GM23338 (cell line): Measurements from ENCODE around the gene PDE5A. TPM values are rescaled to one million over a fixed set of nuclear protein-coding genes. Genes with fewer than 3 reads are reported as not detected.

Source experiments
- ATAC-seq: fragments of 200-7000 bp; cut with Tn5 transposase; 3 replicates; pipeline ENCODE4 v1.9.1; 2020
- DNase-seq: peaks from one replicate; pipeline ENCODE4 v3.0.0-alpha.2; 2015; ENCODE audit warnings: low spot score
- H2AFZ ChIP-seq: fragments of 200-600 bp; sonication (generic); 2 replicates; pipeline ENCODE4 v1.8.0; 2016; ENCODE audit warnings: antibody characterized with exemption, mild to moderate bottlenecking, moderate library complexity
- H3F3A ChIP-seq: fragments of 200-600 bp; sonication (generic); replicated peaks from 2 replicates; pipeline ENCODE4 v1.8.0; 2017; ENCODE audit warnings: antibody characterized with exemption, mixed run types, low read depth
- H3K27ac ChIP-seq: fragments of 200-600 bp; sonication (generic); 2 replicates; pipeline ENCODE4 v1.6.1; 2016; ENCODE audit warnings: low read depth
- H3K27me3 ChIP-seq: fragments of 200-600 bp; sonication (generic); 2 replicates; pipeline ENCODE4 v1.8.0; 2016; ENCODE audit warnings: mild to moderate bottlenecking, mixed run types, moderate library complexity; ENCODE audit not compliant: insufficient read depth
- H3K36me3 ChIP-seq: fragments of 200-600 bp; sonication (generic); 2 replicates; pipeline ENCODE4 v1.8.0; 2016; ENCODE audit warnings: mild to moderate bottlenecking; ENCODE audit not compliant: insufficient read depth
- H3K4me1 ChIP-seq: fragments of 200-600 bp; sonication (generic); 2 replicates; pipeline ENCODE4 v1.8.0; 2016; ENCODE audit warnings: mild to moderate bottlenecking, moderate library complexity; ENCODE audit not compliant: insufficient read depth
- H3K4me2 ChIP-seq: fragments of 200-600 bp; sonication (generic); 2 replicates; pipeline ENCODE4 v1.7.1; 2017; ENCODE audit warnings: mixed run types
- H3K4me3 ChIP-seq: fragments of 200-600 bp; sonication (generic); 2 replicates; pipeline ENCODE4 v1.6.1; 2016; ENCODE audit warnings: mixed run types
- H3K79me2 ChIP-seq: fragments of 200-600 bp; sonication (generic); replicated peaks from 2 replicates; pipeline ENCODE4 v1.8.0; 2017; ENCODE audit warnings: mild to moderate bottlenecking; ENCODE audit not compliant: insufficient read depth
- H3K9me2 ChIP-seq: fragments of 200-600 bp; sonication (generic); 2 replicates; pipeline ENCODE4 v1.8.0; 2017; ENCODE audit not compliant: insufficient read depth
- H4K20me1 ChIP-seq: fragments of 200-600 bp; sonication (generic); replicated peaks from 2 replicates; pipeline ENCODE4 v1.8.0; 2017; ENCODE audit warnings: mild to moderate bottlenecking; ENCODE audit not compliant: insufficient read depth
- H3K27ac Mint-ChIP-seq: 2 replicates; pipeline ENCODE4 v1.8.0; 2020; ENCODE audit warnings: inconsistent platforms, mild to moderate bottlenecking, moderate library complexity, mixed read lengths
- H3K27me3 Mint-ChIP-seq: 3 replicates; pipeline ENCODE4 v1.8.0; 2022; ENCODE audit warnings: low read depth, mild to moderate bottlenecking, moderate library complexity, mixed read lengths, inconsistent platforms; ENCODE audit not compliant: insufficient read depth, poor library complexity
- H3K36me3 Mint-ChIP-seq: 3 replicates; pipeline ENCODE4 v1.8.0; 2021; ENCODE audit warnings: low read depth, mild to moderate bottlenecking, inconsistent platforms, moderate library complexity, mixed read lengths
- H3K4me1 Mint-ChIP-seq: 3 replicates; pipeline ENCODE4 v1.8.0; 2020; ENCODE audit warnings: mild to moderate bottlenecking, inconsistent platforms, mixed read lengths
- H3K4me3 Mint-ChIP-seq: 3 replicates; pipeline ENCODE4 v1.8.0; 2021; ENCODE audit warnings: moderate library complexity, mild to moderate bottlenecking, inconsistent platforms, mixed read lengths
- H3K9me3 Mint-ChIP-seq: 3 replicates; pipeline ENCODE4 v1.8.0; 2020; ENCODE audit warnings: moderate library complexity, mild to moderate bottlenecking, inconsistent platforms, mixed read lengths
- CREB1 ChIP-seq: fragments of 250-450 bp; sonication (Bioruptor Pico); IDR thresholded peaks from 2 replicates; pipeline ENCODE4 v1.5.0; 2020; ENCODE audit warnings: low read depth, mild to moderate bottlenecking, moderate library complexity
- CTCF ChIP-seq, 2 experiments: fragments of 200-600 bp in 1 of 2; sonication (generic) in 1 of 2; conservative IDR thresholded peaks; 2 replicates each; pipeline versions ENCODE4 v1.5.1 to v1.6.1; 2016 to 2017; ENCODE audit warnings: antibody characterized with exemption in 2 of 2, low read depth in 2 of 2, mild to moderate bottlenecking in 2 of 2, moderate library complexity in 1 of 2
- ETS1 ChIP-seq: IDR thresholded peaks from 2 replicates; pipeline ENCODE4 v1.6.1; 2016; ENCODE audit warnings: antibody characterized with exemption
- EZH2 ChIP-seq: fragments of 200-600 bp; sonication (generic); IDR thresholded peaks from one replicate; pipeline ENCODE4 v1.8.0; 2017; ENCODE audit warnings: antibody characterized with exemption, mild to moderate bottlenecking, low read depth; ENCODE audit not compliant: unreplicated experiment
- EZH2phosphoT487 ChIP-seq: fragments of 200-600 bp; sonication (generic); IDR thresholded peaks from one replicate; pipeline ENCODE4 v1.8.1; 2018; ENCODE audit warnings: antibody characterized with exemption; ENCODE audit not compliant: unreplicated experiment
- JUNB ChIP-seq: IDR thresholded peaks from one replicate; pipeline ENCODE4 v1.6.1; 2016; ENCODE audit warnings: antibody characterized with exemption; ENCODE audit not compliant: unreplicated experiment
- NANOG ChIP-seq: IDR thresholded peaks from 2 replicates; pipeline ENCODE4 v1.6.1; 2016; ENCODE audit warnings: antibody characterized with exemption, borderline replicate concordance
- POLR2AphosphoS5 ChIP-seq: IDR thresholded peaks from 2 replicates; pipeline ENCODE4 v1.6.1; 2016; ENCODE audit warnings: antibody characterized with exemption, low read depth
- STAT1 ChIP-seq: IDR thresholded peaks from one replicate; pipeline ENCODE4 v1.6.1; 2016; ENCODE audit warnings: antibody characterized with exemption; ENCODE audit not compliant: unreplicated experiment
- ZNF114 ChIP-seq: fragments of 250-450 bp; sonication (Bioruptor Pico); IDR thresholded peaks from 2 replicates; pipeline ENCODE4 v1.5.0; 2020; ENCODE audit warnings: mild to moderate bottlenecking, moderate library complexity
- ZNF331 ChIP-seq: fragments of 250-450 bp; sonication (Bioruptor Pico); IDR thresholded peaks from 2 replicates; pipeline ENCODE4 v1.5.0; 2020; ENCODE audit warnings: low read depth, mild to moderate bottlenecking, moderate library complexity
- polyA plus RNA-seq: library from polyadenylated mRNA; unstranded; fragments of >200 nt; fragmentation: Nextera tagmentation; extraction: Ambion mirVana; gene quantifications from 2 replicates; pipeline ENCODE4 v1.2.1, GENCODE V29; 2016
- total RNA-seq: library from RNA; depleted of rRNA; stranded (reverse); fragments of >200 nt; shearing (Covaris generic); gene quantifications from 2 replicates; pipeline ENCODE4 v1.2.3, GENCODE V29; 2014
- TF ChIP-seq, protein P1 (sequence below): fragments of 250-450 bp; sonication (Bioruptor Pico); IDR thresholded peaks from 2 replicates; pipeline ENCODE4 v1.5.0; 2020; ENCODE audit warnings: mild to moderate bottlenecking, moderate library complexity
- TF ChIP-seq, protein P2 (sequence below): IDR thresholded peaks from one replicate; pipeline ENCODE4 v1.6.1; 2018; ENCODE audit warnings: antibody characterized with exemption; ENCODE audit not compliant: unreplicated experiment

The PDE5A gene
- total and polyA plus RNA-seq, 2 experiments from 2014 or later: 15.0 to 22.6 TPM

- no peaks in the 10 kb centered on the region for H4K20me1 ChIP-seq
- Mint-ChIP-seq H3K27ac (no peak overlapping the region), H3K4me3 (no peak overlapping the region), H3K36me3 (peaks cover 69% of the 10 kb centered on the region), H3K4me1 (no peaks in the 10 kb centered on the region), H3K27me3 (peaks cover under 1% of the 10 kb centered on the region), H3K9me3 (peaks cover 39% of the 10 kb centered on the region)
- H3K36me3 ChIP-seq: peaks cover 31% of the 10 kb centered on the region
- H3K79me2 ChIP-seq: no peaks in the 10 kb centered on the region
- no peaks in the 10 kb centered on the region for H3K27me3 ChIP-seq
- no peaks in the 10 kb centered on the region for H3K9me2 ChIP-seq
- no peak overlapping the region for H3K27ac ChIP-seq
- DNase-seq (no peak), ATAC-seq (no peak)
- no peaks in the 10 kb centered on the region for H3K4me1 ChIP-seq
- H2AFZ ChIP-seq: no peak overlapping the region
- H3K4me3 ChIP-seq: no peak overlapping the region
- no peak for TF ChIP-seq NANOG
- no peak for TF ChIP-seq EZH2phosphoT487
- TF ChIP-seq EZH2: no peak
- TF ChIP-seq ETS1: no peak
- TF ChIP-seq ZNF331: no peak
- TF ChIP-seq, protein P1, sequence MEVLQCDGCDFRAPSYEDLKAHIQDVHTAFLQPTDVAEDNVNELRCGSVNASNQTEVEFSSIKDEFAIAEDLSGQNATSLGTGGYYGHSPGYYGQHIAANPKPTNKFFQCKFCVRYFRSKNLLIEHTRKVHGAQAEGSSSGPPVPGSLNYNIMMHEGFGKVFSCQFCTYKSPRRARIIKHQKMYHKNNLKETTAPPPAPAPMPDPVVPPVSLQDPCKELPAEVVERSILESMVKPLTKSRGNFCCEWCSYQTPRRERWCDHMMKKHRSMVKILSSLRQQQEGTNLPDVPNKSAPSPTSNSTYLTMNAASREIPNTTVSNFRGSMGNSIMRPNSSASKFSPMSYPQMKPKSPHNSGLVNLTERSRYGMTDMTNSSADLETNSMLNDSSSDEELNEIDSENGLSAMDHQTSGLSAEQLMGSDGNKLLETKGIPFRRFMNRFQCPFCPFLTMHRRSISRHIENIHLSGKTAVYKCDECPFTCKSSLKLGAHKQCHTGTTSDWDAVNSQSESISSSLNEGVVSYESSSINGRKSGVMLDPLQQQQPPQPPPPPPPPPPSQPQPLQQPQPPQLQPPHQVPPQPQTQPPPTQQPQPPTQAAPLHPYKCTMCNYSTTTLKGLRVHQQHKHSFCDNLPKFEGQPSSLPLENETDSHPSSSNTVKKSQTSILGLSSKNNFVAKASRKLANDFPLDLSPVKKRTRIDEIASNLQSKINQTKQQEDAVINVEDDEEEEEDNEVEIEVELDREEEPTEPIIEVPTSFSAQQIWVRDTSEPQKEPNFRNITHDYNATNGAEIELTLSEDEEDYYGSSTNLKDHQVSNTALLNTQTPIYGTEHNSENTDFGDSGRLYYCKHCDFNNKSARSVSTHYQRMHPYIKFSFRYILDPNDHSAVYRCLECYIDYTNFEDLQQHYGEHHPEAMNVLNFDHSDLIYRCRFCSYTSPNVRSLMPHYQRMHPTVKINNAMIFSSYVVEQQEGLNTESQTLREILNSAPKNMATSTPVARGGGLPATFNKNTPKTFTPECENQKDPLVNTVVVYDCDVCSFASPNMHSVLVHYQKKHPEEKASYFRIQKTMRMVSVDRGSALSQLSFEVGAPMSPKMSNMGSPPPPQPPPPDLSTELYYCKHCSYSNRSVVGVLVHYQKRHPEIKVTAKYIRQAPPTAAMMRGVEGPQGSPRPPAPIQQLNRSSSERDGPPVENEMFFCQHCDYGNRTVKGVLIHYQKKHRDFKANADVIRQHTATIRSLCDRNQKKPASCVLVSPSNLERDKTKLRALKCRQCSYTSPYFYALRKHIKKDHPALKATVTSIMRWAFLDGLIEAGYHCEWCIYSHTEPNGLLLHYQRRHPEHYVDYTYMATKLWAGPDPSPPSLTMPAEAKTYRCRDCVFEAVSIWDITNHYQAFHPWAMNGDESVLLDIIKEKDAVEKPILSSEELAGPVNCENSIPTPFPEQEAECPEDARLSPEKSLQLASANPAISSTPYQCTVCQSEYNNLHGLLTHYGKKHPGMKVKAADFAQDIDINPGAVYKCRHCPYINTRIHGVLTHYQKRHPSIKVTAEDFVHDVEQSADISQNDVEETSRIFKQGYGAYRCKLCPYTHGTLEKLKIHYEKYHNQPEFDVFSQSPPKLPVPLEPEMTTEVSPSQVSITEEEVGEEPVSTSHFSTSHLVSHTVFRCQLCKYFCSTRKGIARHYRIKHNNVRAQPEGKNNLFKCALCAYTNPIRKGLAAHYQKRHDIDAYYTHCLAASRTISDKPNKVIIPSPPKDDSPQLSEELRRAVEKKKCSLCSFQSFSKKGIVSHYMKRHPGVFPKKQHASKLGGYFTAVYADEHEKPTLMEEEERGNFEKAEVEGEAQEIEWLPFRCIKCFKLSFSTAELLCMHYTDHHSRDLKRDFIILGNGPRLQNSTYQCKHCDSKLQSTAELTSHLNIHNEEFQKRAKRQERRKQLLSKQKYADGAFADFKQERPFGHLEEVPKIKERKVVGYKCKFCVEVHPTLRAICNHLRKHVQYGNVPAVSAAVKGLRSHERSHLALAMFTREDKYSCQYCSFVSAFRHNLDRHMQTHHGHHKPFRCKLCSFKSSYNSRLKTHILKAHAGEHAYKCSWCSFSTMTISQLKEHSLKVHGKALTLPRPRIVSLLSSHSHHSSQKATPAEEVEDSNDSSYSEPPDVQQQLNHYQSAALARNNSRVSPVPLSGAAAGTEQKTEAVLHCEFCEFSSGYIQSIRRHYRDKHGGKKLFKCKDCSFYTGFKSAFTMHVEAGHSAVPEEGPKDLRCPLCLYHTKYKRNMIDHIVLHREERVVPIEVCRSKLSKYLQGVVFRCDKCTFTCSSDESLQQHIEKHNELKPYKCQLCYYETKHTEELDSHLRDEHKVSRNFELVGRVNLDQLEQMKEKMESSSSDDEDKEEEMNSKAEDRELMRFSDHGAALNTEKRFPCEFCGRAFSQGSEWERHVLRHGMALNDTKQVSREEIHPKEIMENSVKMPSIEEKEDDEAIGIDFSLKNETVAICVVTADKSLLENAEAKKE (CRISPR knock-in tag): no peak
- TF ChIP-seq, protein P2, sequence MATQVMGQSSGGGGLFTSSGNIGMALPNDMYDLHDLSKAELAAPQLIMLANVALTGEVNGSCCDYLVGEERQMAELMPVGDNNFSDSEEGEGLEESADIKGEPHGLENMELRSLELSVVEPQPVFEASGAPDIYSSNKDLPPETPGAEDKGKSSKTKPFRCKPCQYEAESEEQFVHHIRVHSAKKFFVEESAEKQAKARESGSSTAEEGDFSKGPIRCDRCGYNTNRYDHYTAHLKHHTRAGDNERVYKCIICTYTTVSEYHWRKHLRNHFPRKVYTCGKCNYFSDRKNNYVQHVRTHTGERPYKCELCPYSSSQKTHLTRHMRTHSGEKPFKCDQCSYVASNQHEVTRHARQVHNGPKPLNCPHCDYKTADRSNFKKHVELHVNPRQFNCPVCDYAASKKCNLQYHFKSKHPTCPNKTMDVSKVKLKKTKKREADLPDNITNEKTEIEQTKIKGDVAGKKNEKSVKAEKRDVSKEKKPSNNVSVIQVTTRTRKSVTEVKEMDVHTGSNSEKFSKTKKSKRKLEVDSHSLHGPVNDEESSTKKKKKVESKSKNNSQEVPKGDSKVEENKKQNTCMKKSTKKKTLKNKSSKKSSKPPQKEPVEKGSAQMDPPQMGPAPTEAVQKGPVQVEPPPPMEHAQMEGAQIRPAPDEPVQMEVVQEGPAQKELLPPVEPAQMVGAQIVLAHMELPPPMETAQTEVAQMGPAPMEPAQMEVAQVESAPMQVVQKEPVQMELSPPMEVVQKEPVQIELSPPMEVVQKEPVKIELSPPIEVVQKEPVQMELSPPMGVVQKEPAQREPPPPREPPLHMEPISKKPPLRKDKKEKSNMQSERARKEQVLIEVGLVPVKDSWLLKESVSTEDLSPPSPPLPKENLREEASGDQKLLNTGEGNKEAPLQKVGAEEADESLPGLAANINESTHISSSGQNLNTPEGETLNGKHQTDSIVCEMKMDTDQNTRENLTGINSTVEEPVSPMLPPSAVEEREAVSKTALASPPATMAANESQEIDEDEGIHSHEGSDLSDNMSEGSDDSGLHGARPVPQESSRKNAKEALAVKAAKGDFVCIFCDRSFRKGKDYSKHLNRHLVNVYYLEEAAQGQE: no peak
- no peak for TF ChIP-seq STAT1
- TF ChIP-seq CREB1 (CRISPR knock-in tag): no peak
- no peak for TF ChIP-seq POLR2AphosphoS5
- no peak for TF ChIP-seq CTCF (conservative IDR thresholded peaks at IDR 0.05; ENCODE audit: low read depth in 2 of 2)
- no peak for TF ChIP-seq JUNB
- TF ChIP-seq ZNF114 (CRISPR knock-in tag): no peak
- no peak overlapping the region for H3K4me2 ChIP-seq
- H3F3A ChIP-seq: no peaks in the 10 kb centered on the region
These were observed 148.3 kb downstream of the PDE5A start for GRCh38 chr4:119480331-119480730.
